Thymus (tissue), 11 donors: ENCODE data around the gene GPR15LG. TPM values are rescaled to one million over a fixed set of nuclear protein-coding genes. Genes with fewer than 3 reads are reported as not detected.

Experiments used
- DNase-seq, 9 donors: peaks; one replicate each; pipeline ENCODE4 v3.0.0-alpha.2; 2013; ENCODE audit warnings: low spot score in 9 of 9, low read depth in 6 of 9, missing footprints in 1 of 9
- H3K27ac ChIP-seq, 2 donors: one replicate each; pipeline ENCODE4 v1.5.1; 2013; ENCODE audit warnings: control low read depth in 1 of 2, low read depth in 1 of 2, low read length in 1 of 2, mild to moderate bottlenecking in 1 of 2, moderate library complexity in 1 of 2
- H3K27me3 ChIP-seq, 2 donors: one replicate each; pipeline ENCODE4 v1.5.1; 2013; ENCODE audit warnings: low read length in 1 of 2; ENCODE audit not compliant: control insufficient read depth in 2 of 2, insufficient read depth in 1 of 2
- H3K36me3 ChIP-seq, 2 donors: one replicate each; pipeline ENCODE4 v1.5.1; 2013; ENCODE audit warnings: low read length in 1 of 2, mild to moderate bottlenecking in 1 of 2, moderate library complexity in 1 of 2; ENCODE audit not compliant: control insufficient read depth in 2 of 2, insufficient read depth in 2 of 2
- H3K4me1 ChIP-seq, 2 donors: one replicate each; pipeline ENCODE4 v1.5.1; 2013; ENCODE audit warnings: low read length in 2 of 2; ENCODE audit not compliant: control insufficient read depth in 2 of 2, insufficient read depth in 2 of 2
- H3K4me3 ChIP-seq, 2 donors: one replicate each; pipeline ENCODE4 v1.5.1; 2013; ENCODE audit warnings: low read length in 2 of 2, control low read depth in 1 of 2, mild to moderate bottlenecking in 1 of 2
- H3K9me3 ChIP-seq, 2 donors: one replicate each; pipeline ENCODE4 v1.5.1; 2013; ENCODE audit warnings: low read length in 1 of 2, mild to moderate bottlenecking in 1 of 2; ENCODE audit not compliant: control insufficient read depth in 2 of 2, insufficient read depth in 1 of 2
- WGBS: extraction: QIAGEN DNeasy Blood & Tissue Kit; methylation state at CpG from one replicate; pipeline ENCODE4 v1.1.7; 2013; 5-methylcytosine and 5-hydroxymethylcytosine counted together
- polyA plus RNA-seq: library from polyadenylated mRNA; stranded (reverse); fragments of 200-250 nt; gene quantifications from one replicate; pipeline ENCODE4 v1.2.3, GENCODE V29; 2013
- total RNA-seq: library from RNA; stranded (reverse); fragments of 120-200 nt; gene quantifications from one replicate; pipeline ENCODE4 v1.2.4, GENCODE V29; 2013
- donor health status: healthy.

GPR15LG gene
- total and polyA plus RNA-seq, 2 donors: 0.38 to 7.7 TPM

GRCh38 chr10:84202349-84202748 lies 28.7 kb downstream of the GPR15LG start:
- Histone ChIP-seq H3K36me3 (no peaks in the 10 kb centered on the region), H3K4me3 (no peak overlapping the region), H3K9me3 (peaks cover 0 to 1% of the 10 kb centered on the region in 2 donors), H3K27ac (no peak overlapping the region), H3K27me3 (peaks cover 0 to 14% of the 10 kb centered on the region in 2 donors), H3K4me1 (no peaks in the 10 kb centered on the region)
- WGBS: 92% methylated on average over 5 of the region's 5 CpGs
- no peak for DNase-seq

- 91% methylated on average over 4 of the region's 4 CpGs for WGBS
- DNase-seq: no peak
- no peaks in the 10 kb centered on the region for H3K36me3 ChIP-seq
Observed at GRCh38 chr10:84204122-84204521, 30.5 kb downstream of the GPR15LG start.

GRCh38 chr10:84204610-84205009 lies 31.0 kb downstream of the GPR15LG start:
- no peak for DNase-seq
- no peaks in the 10 kb centered on the region for H3K4me1 ChIP-seq
- H3K27ac ChIP-seq: no peak overlapping the region
- no peaks in the 10 kb centered on the region for H3K36me3 ChIP-seq
- WGBS: 90% methylated on average over 4 of the region's 4 CpGs
- H3K4me3 ChIP-seq: no peak overlapping the region
- H3K27me3 ChIP-seq: no peaks in the 10 kb centered on the region
- H3K9me3 ChIP-seq: peaks cover 0 to 1% of the 10 kb centered on the region in 2 donors

More at GRCh38 chr10:84204122-84204521, 30.5 kb downstream of the GPR15LG start:
- H3K27ac ChIP-seq: no peak overlapping the region
- peaks cover 0 to 1% of the 10 kb centered on the region in 2 donors for H3K9me3 ChIP-seq
- H3K4me3 ChIP-seq: no peak overlapping the region
- no peaks in the 10 kb centered on the region for H3K27me3 ChIP-seq
- no peaks in the 10 kb centered on the region for H3K4me1 ChIP-seq

- Histone ChIP-seq H3K27ac (no peak overlapping the region), H3K36me3 (no peaks in the 10 kb centered on the region), H3K4me3 (no peak overlapping the region), H3K4me1 (no peaks in the 10 kb centered on the region), H3K9me3 (peaks cover 0 to 1% of the 10 kb centered on the region in 2 donors), H3K27me3 (no peaks in the 10 kb centered on the region)
- 33% methylated on average over 8 of the region's 8 CpGs for WGBS
- peak in 5 of 9 donors; percentile 27 to 69 (median 47) for DNase-seq
Observed at GRCh38 chr10:84205049-84205852, 31.6 kb downstream of the GPR15LG start.

GRCh38 chr10:84205853-84206525 lies 32.4 kb downstream of the GPR15LG start:
- H3K4me3 ChIP-seq: no peak overlapping the region
- no peaks in the 10 kb centered on the region for H3K36me3 ChIP-seq
- no peak overlapping the region for H3K27ac ChIP-seq
- no peaks in the 10 kb centered on the region for H3K4me1 ChIP-seq
- 75% methylated on average over 6 of the region's 6 CpGs for WGBS
- no peaks in the 10 kb centered on the region for H3K27me3 ChIP-seq
- DNase-seq: no peak
- H3K9me3 ChIP-seq: peaks cover 0 to 1% of the 10 kb centered on the region in 2 donors

- Histone ChIP-seq H3K9me3 (no peaks in the 10 kb centered on the region), H3K27ac (no peak overlapping the region), H3K36me3 (no peaks in the 10 kb centered on the region), H3K27me3 (peaks cover 0 to 2% of the 10 kb centered on the region in 2 donors), H3K4me3 (no peak overlapping the region), H3K4me1 (no peaks in the 10 kb centered on the region)
- WGBS: 93% methylated on average over 10 of the region's 10 CpGs
- no peak for DNase-seq
Observed at GRCh38 chr10:84208023-84208422, 34.4 kb downstream of the GPR15LG start.

- DNase-seq: no peak
- 88% methylated on average over 2 of the region's 2 CpGs for WGBS
Observed at GRCh38 chr10:84211566-84211965, 38.0 kb downstream of the GPR15LG start.

GRCh38 chr10:84212014-84212413 lies 38.4 kb downstream of the GPR15LG start:
- H3K27ac ChIP-seq: no peak overlapping the region
- 88% methylated on average over 5 of the region's 5 CpGs for WGBS
- H3K36me3 ChIP-seq: no peaks in the 10 kb centered on the region
- H3K27me3 ChIP-seq: peaks cover 0 to 6% of the 10 kb centered on the region in 2 donors
- H3K4me3 ChIP-seq: no peak overlapping the region
- no peak for DNase-seq
- H3K4me1 ChIP-seq: no peaks in the 10 kb centered on the region
- H3K9me3 ChIP-seq: no peaks in the 10 kb centered on the region

More at GRCh38 chr10:84211566-84211965, 38.0 kb downstream of the GPR15LG start:
- H3K36me3 ChIP-seq: no peaks in the 10 kb centered on the region
- H3K27me3 ChIP-seq: peaks cover 0 to 6% of the 10 kb centered on the region in 2 donors
- no peaks in the 10 kb centered on the region for H3K9me3 ChIP-seq
- H3K4me3 ChIP-seq: no peak overlapping the region
- H3K27ac ChIP-seq: no peak overlapping the region
- no peaks in the 10 kb centered on the region for H3K4me1 ChIP-seq

GRCh38 chr10:84213076-84213475 lies 39.5 kb downstream of the GPR15LG start:
- no peaks in the 10 kb centered on the region for H3K36me3 ChIP-seq
- H3K4me3 ChIP-seq: no peak overlapping the region
- no peak for DNase-seq
- no peaks in the 10 kb centered on the region for H3K4me1 ChIP-seq
- H3K27me3 ChIP-seq: peaks cover 0 to 6% of the 10 kb centered on the region in 2 donors
- no peaks in the 10 kb centered on the region for H3K9me3 ChIP-seq
- no peak overlapping the region for H3K27ac ChIP-seq
- WGBS: 93% methylated on average over 11 of the region's 11 CpGs
